ENCODE results near the gene PCDH12.

The PCDH12 gene

DNA sequence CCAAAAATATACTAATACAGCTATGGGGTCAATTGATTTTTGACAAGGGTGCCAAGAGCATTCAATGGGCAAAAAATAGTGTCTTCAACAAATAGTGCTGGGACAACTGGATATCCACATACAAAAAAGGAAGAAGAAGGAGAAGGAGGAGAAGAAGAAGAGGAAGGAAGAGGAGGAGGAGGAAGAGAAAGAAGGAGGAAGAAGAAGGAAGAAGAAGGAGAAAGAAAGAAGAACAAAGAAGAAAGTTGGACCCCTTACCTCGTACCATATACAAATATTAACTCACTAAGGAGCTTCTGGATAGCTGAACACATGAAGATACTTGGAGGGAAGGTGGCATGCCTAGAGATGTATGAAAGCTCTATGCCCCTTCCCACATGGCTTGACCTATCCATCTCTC is 51.5 kb downstream of the PCDH12 start:
- DNase-seq, result no peak

DNA sequence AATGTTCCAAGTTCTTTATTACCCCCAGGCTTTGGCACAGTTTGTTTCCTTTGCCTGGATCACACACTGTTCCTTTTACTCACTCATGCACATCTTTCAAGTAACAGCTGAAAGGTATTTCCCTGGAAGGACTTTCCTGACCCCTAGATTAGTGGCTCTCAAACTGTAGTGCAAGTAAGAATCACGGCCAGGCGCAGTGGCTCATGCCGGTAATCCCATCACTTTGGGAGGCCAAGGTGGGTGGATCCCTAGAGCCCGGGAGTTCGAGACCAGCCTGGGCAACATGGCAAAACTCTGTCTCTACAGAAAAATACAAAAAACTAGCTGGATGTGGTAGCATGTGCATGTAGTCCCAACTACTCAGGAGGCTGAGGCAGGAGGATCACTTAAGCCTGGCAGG is 53.5 kb downstream of the PCDH12 start:
- DNase-seq, result no peak

GRCh38 chr5:141903261-141903660 is 54.7 kb downstream of the PCDH12 start:
- no peak for DNase-seq

DNA sequence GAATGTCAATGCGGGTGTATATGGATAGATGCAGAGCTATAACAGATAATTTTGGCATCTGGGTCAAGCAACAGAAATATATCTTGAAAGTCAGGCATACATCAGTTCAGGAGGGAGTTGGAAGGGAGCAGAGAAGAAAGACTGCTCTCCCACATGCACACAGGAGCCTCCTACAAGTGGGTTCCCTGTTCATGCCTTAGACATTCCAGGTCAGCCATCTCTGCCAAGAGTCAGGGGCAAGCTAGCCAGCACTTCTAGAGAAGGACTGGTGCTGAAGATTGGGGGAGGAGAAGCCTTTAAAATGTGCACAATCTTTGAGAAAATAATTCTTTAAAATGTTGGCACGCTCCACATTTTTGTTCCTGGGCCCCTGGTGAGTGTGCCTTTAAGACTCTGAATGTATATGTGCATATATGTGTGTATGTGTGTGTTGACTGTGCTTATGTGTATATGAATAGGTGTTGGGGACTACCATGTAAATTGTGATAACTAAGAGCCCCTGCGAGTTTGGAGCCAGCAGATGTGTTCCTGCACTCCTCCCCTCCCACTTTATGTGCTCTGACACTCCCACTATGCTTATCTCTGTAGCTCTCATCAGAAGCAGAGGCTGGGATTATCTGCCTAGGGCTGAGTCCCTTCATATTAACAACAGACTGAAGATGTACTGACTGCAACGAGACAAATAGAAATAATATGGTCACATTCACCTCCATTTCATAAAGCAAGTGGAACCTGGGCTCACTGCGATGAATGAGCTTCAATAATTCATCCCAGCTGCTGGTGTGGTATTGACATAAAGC is 55.8 kb downstream of the PCDH12 start:
- DNase-seq, result no peak

- DNase-seq, result no peak
These were observed 59.5 kb downstream of the PCDH12 start for GRCh38 chr5:141898448-141899049.

DNA sequence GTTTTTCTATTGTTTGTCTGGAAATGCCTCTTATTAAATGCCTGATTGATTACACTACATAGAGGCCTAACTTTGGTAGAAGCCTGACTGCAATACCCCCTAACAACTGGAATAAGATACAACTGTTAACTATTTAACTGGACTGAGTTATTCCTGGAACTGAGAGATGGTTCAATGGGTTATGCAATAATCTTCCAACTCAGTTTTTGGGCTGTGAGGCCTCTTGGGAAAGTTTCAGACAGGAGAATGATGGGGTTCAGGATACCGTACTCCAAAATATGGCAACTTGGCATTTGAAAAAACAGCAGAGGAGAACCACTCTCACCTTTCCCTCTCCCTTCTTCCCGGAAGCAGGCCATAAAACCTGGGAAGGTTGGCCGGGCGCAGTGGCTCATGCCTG is 60.6 kb downstream of the PCDH12 start:
- no peak for DNase-seq

All from NCI-H1694 (cell line).